Muscle layer of duodenum (tissue), 2 donors: Measurements from ENCODE around the gene ADGB.
"Not testable (repeated sequence)": the region's sequence is repeated elsewhere in the genome, so short reads cannot be mapped to it uniquely, and the experiment has no call there.

Experiments
- H3K27ac ChIP-seq: one replicate; pipeline ENCODE4 v1.7.0; 2013; ENCODE audit warnings: mild to moderate bottlenecking, low read length
- H3K27me3 ChIP-seq: one replicate; pipeline ENCODE4 v1.7.0; 2013; ENCODE audit warnings: low read depth, mild to moderate bottlenecking, control low read depth, low read length
- H3K36me3 ChIP-seq, 2 donors: one replicate each; pipeline ENCODE4 v1.7.0; 2013; ENCODE audit warnings: low read length in 2 of 2, control low read depth in 1 of 2, mild to moderate bottlenecking in 1 of 2; ENCODE audit not compliant: insufficient read depth in 2 of 2, control insufficient read depth in 1 of 2
- H3K4me1 ChIP-seq, 2 donors: one replicate each; pipeline ENCODE4 v1.7.0; 2013; ENCODE audit warnings: low read length in 2 of 2, mild to moderate bottlenecking in 2 of 2, control low read depth in 1 of 2, moderate library complexity in 1 of 2; ENCODE audit not compliant: insufficient read depth in 2 of 2, control insufficient read depth in 1 of 2
- H3K4me3 ChIP-seq, 2 donors: one replicate each; pipeline ENCODE4 v1.7.0; 2013; ENCODE audit warnings: low read length in 2 of 2, low read depth in 1 of 2, mild to moderate bottlenecking in 1 of 2
- H3K9me3 ChIP-seq, 2 donors: one replicate each; pipeline ENCODE4 v1.7.0; 2013; ENCODE audit warnings: low read length in 2 of 2, control low read depth in 1 of 2, mild to moderate bottlenecking in 1 of 2; ENCODE audit not compliant: control insufficient read depth in 1 of 2
- donor health status: healthy.

Gene ADGB

DNA sequence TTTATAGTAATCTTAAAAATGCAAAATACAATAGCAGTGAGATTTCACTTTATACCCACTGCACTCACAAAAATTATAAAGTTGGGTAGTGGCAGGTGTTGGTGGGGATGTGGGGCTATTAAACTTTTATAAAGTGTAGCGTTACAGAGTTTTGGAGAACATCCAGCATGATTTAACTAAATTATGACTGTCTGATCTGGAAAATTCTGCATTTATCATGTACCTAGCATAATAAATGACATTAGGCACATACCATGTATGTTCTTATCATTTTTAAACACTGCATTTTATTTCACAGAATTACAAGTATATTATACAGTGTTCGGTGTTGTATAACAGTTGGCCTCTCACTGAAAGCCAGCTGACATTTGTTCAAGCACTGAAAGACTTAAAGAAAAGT lies 169.9 kb downstream of the ADGB start:
- Histone ChIP-seq H3K27ac (no peak overlapping the region), H3K9me3 (no peaks in the 10 kb centered on the region), H3K36me3 (no peaks in the 10 kb centered on the region), H3K4me3 (no peak overlapping the region), H3K4me1 (no peaks in the 10 kb centered on the region), H3K27me3 (no peaks in the 10 kb centered on the region)

GRCh38 chr6:146770275-146770964 lies 171.6 kb downstream of the ADGB start:
- peak overlapping the region in 1 of 2 donors; percentile 4 for H3K4me3 ChIP-seq
- H3K27ac ChIP-seq, result no peak overlapping the region
- H3K27me3 ChIP-seq, result no peaks in the 10 kb centered on the region

GRCh38 chr6:146770965-146771735 lies 172.4 kb downstream of the ADGB start:
- Histone ChIP-seq H3K4me1 (no peaks in the 10 kb centered on the region), H3K36me3 (no peaks in the 10 kb centered on the region), H3K27me3 (no peaks in the 10 kb centered on the region), H3K9me3 (no peaks in the 10 kb centered on the region), H3K4me3 (peak overlapping the region in 1 of 2 donors; percentile 4), H3K27ac (no peak overlapping the region)

More at GRCh38 chr6:146770275-146770964, 171.6 kb downstream of the ADGB start:
- no peaks in the 10 kb centered on the region for H3K9me3 ChIP-seq
- no peaks in the 10 kb centered on the region for H3K4me1 ChIP-seq
- no peaks in the 10 kb centered on the region for H3K36me3 ChIP-seq

DNA sequence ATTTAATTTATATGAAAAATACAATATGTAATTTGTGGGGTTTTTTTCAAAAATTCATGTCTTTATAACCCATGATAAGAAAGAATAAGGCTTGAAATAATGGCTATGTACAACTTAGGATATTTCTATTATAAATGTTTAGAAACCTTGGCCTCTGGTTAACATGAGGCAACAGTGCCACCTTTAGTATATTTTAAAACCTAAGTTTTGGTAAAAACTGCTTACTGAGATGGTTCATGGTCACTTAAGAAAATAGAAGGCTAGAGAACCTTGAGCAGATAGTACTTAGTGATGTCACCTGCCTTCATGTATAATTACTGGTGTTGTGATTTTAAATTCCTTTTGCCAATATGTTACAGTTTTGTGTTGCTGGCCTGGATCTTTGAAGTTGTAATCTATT lies 176.4 kb downstream of the ADGB start:
- H3K4me1 ChIP-seq, result no peaks in the 10 kb centered on the region
- no peak overlapping the region for H3K27ac ChIP-seq
- no peaks in the 10 kb centered on the region for H3K27me3 ChIP-seq
- no peaks in the 10 kb centered on the region for H3K36me3 ChIP-seq
- no peak overlapping the region for H3K4me3 ChIP-seq
- no peaks in the 10 kb centered on the region for H3K9me3 ChIP-seq

- no peaks in the 10 kb centered on the region for H3K9me3 ChIP-seq
- H3K4me1 ChIP-seq, result no peaks in the 10 kb centered on the region
- H3K27ac ChIP-seq, result no peak overlapping the region
- no peaks in the 10 kb centered on the region for H3K36me3 ChIP-seq
- H3K4me3 ChIP-seq, result no peak overlapping the region
- H3K27me3 ChIP-seq, result no peaks in the 10 kb centered on the region
Measured at GRCh38 chr6:146781836-146782235, 183.1 kb downstream of the ADGB start.

- Histone ChIP-seq H3K27me3 (no peaks in the 10 kb centered on the region), H3K4me1 (no peaks in the 10 kb centered on the region), H3K27ac (no peak overlapping the region), H3K36me3 (no peaks in the 10 kb centered on the region), H3K9me3 (no peaks in the 10 kb centered on the region), H3K4me3 (no peak overlapping the region)
Measured at GRCh38 chr6:146785001-146785585, 186.3 kb downstream of the ADGB start.

DNA sequence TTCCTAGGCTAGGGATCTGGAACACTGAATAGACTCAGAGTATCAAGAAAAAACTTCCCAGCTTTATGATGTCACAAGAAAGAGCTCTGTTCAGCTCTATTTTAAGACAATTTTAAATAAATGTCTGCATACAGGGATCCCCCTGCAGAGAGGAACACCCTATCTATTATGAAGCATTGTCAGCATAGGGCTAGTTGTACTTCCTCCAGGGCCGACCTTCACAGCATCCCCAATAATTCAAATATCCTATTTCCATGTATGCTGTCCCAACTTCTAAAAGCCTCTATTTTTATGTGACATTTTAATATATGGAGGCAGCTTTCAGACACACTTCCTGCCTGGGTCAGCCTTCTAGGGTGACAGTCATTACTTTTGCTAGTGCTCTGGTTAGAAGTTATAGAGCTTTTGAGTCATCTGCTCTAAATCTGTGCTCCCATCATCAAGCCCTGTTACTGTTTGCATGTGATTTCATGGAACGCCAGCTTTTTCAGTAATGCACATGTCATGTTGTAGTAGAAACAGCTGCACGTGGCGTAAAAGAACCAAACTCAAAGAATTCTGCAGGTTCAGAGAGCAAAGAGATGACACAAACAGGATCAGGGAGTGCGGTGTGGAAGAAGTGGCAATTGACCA lies 189.2 kb downstream of the ADGB start:
- Histone ChIP-seq H3K9me3 (peaks cover 0 to 2% of the 10 kb centered on the region in 2 donors), H3K4me3 (no peak overlapping the region), H3K27me3 (no peaks in the 10 kb centered on the region), H3K4me1 (no peaks in the 10 kb centered on the region), H3K27ac (no peak overlapping the region), H3K36me3 (no peaks in the 10 kb centered on the region)

- Histone ChIP-seq H3K9me3 (peaks cover 0 to 2% of the 10 kb centered on the region in 2 donors), H3K36me3 (no peaks in the 10 kb centered on the region), H3K4me3 (no peak overlapping the region), H3K27ac (no peak overlapping the region), H3K4me1 (no peaks in the 10 kb centered on the region), H3K27me3 (no peaks in the 10 kb centered on the region)
Measured at GRCh38 chr6:146790561-146791091, 191.9 kb downstream of the ADGB start.

DNA sequence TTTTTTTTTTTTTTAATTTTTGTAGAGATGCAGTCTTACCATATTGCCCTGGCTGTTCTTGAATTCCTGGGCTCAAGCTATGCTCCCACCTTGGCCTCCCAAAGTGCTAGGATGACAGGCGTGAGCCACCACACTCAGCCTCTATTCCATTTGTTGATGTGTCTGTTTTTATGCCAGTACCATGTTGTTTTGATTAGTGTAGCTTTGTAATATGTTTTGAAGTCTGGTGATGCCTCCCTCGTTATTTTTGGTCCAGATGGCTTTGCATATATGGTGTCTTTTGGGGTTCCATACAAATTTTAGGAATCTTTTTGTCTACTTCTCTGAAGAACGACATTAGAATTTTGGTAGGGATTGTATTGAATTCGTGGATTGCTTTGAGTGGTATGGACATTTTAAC lies 193.2 kb downstream of the ADGB start:
- Histone ChIP-seq H3K27me3 (no peaks in the 10 kb centered on the region), H3K27ac (no peak overlapping the region), H3K9me3 (peaks cover 0 to 2% of the 10 kb centered on the region in 2 donors), H3K4me1 (no peaks in the 10 kb centered on the region), H3K36me3 (no peaks in the 10 kb centered on the region), H3K4me3 (no peak overlapping the region)

DNA sequence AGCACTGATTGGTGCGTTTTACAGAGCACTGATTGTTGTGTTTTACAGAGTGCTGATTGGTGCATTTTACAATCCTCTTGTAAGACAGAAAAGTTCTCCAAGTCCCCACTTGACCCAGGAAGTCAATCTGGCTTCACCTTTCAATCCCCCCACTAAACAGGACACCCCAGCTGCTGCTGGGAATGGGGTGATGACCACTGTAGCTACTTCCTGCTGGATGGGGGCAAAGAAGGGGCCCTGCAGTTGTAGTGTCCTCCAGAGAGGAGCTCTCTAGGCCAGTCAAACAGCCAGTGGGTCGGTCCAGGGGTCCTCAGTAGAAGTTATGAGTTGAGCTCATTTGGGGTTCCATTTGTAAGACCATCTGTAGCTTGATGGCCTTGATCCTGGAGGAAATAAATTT lies 194.4 kb downstream of the ADGB start:
- H3K27me3 ChIP-seq, H3K27ac ChIP-seq, H3K4me1 ChIP-seq: not testable (repeated sequence)

More for the DNA sequence above, 194.4 kb downstream of the ADGB start:
- not testable (repeated sequence) for H3K4me3 ChIP-seq, H3K36me3 ChIP-seq, H3K9me3 ChIP-seq
